Measurements from ENCODE around the gene SDK2.

GRCh38 chr17:73547790-73548189 is 96.5 kb downstream of the SDK2 start:
- TF ChIP-seq, protein P1, sequence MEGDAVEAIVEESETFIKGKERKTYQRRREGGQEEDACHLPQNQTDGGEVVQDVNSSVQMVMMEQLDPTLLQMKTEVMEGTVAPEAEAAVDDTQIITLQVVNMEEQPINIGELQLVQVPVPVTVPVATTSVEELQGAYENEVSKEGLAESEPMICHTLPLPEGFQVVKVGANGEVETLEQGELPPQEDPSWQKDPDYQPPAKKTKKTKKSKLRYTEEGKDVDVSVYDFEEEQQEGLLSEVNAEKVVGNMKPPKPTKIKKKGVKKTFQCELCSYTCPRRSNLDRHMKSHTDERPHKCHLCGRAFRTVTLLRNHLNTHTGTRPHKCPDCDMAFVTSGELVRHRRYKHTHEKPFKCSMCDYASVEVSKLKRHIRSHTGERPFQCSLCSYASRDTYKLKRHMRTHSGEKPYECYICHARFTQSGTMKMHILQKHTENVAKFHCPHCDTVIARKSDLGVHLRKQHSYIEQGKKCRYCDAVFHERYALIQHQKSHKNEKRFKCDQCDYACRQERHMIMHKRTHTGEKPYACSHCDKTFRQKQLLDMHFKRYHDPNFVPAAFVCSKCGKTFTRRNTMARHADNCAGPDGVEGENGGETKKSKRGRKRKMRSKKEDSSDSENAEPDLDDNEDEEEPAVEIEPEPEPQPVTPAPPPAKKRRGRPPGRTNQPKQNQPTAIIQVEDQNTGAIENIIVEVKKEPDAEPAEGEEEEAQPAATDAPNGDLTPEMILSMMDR (IDR thresholded peaks at IDR 0.05): no peak
- no peak for TF ChIP-seq POLR2A (IDR thresholded peaks at IDR 0.05)

All from right lobe of liver (tissue), 4 donors.